Endothelial cell of umbilical vein (primary cell): ENCODE measurements around the gene PARVA. TPM values are rescaled to one million over a fixed set of nuclear protein-coding genes. Genes with fewer than 3 reads are reported as not detected.
A peak's percentile ranks its signal among the peaks of the same experiment; 100 is the strongest.
"Not testable (repeated sequence)": the region's sequence is repeated elsewhere in the genome, so short reads cannot be mapped to it uniquely, and the experiment has no call there.

Experiments
- BruUV-seq: library from RNA; stranded (reverse); fragments of 400-500 nt; replicated peaks from 2 replicates; lab custom pipeline; 2021; lab: Mats Ljungman, UMichigan
- CTCF ChIA-PET: fragments of 300-600, 350-600 bp; sonication (Branson Sonifier 250); formaldehyde crosslinking; loops from one replicate; lab custom pipeline; 2021; ENCODE audit warnings: antibody characterized with exemption, inconsistent platforms; lab: Charles Lee
- POLR2A ChIA-PET: fragments of 300-600, 350-600 bp; sonication (Branson Sonifier 250); formaldehyde crosslinking; loops from one replicate; lab custom pipeline; 2021; ENCODE audit warnings: antibody characterized with exemption, inconsistent platforms; lab: Charles Lee
- DNase-seq: peaks from one replicate; pipeline ENCODE4 v3.0.0-alpha.2; 2011; ENCODE audit warnings: low read depth, low spot score
- FAIRE-seq: peaks from 2 replicates; lab custom pipeline; 2011; peaks lifted over from hg19 to GRCh38; lab: Jason Lieb, UNC
- H2AFZ ChIP-seq: 2 replicates; pipeline ENCODE4 v1.6.0; 2012; ENCODE audit warnings: low read depth, low read length, control low read depth, inconsistent platforms
- H3K27ac ChIP-seq: 2 replicates; pipeline ENCODE4 v1.5.1; 2011; ENCODE audit warnings: low read depth, mild to moderate bottlenecking, control low read depth, low read length, moderate library complexity; ENCODE audit not compliant: insufficient read depth
- H3K27me3 ChIP-seq, 2 experiments: 2 replicates each; pipeline versions ENCODE4 v1.6.0 to v1.6.1; 2011; ENCODE audit warnings: low read length in 2 of 2, mixed read lengths in 1 of 2; ENCODE audit not compliant: control insufficient read depth in 2 of 2, insufficient read depth in 2 of 2
- H3K36me3 ChIP-seq, 2 experiments: 2 replicates in 1 of 2; 3 replicates in 1 of 2; pipeline ENCODE4 v1.5.1; 2011; ENCODE audit warnings: low read length in 2 of 2, mild to moderate bottlenecking in 1 of 2, moderate library complexity in 1 of 2; ENCODE audit not compliant: control insufficient read depth in 2 of 2, insufficient read depth in 2 of 2; ENCODE audit errors: extremely low read depth in 1 of 2
- H3K4me1 ChIP-seq: 3 replicates; pipeline ENCODE4 v1.5.1; 2011; ENCODE audit warnings: mild to moderate bottlenecking, low read length; ENCODE audit not compliant: control insufficient read depth, insufficient read depth; ENCODE audit errors: extremely low read depth
- H3K4me2 ChIP-seq: 2 replicates; pipeline ENCODE4 v1.6.1; 2011; ENCODE audit warnings: low read length, control low read depth, mixed read lengths; ENCODE audit not compliant: insufficient read depth
- H3K4me3 ChIP-seq, 3 experiments: fragments of 200-600 bp in 1 of 3; sonication (generic), shearing (Covaris generic) in 1 of 3; replicated peaks in 1 of 3; 2 replicates each; pipeline ENCODE4 v1.5.1; 2011 to 2016; ENCODE audit warnings: control low read depth in 3 of 3, low read length in 3 of 3, mild to moderate bottlenecking in 2 of 3, inconsistent platforms in 1 of 3, low read depth in 1 of 3, moderate library complexity in 1 of 3; ENCODE audit not compliant: insufficient read depth in 1 of 3
- H3K79me2 ChIP-seq: 2 replicates; pipeline ENCODE4 v1.6.0; 2012; ENCODE audit warnings: low read length, inconsistent platforms; ENCODE audit not compliant: control insufficient read depth, insufficient read depth
- H3K9ac ChIP-seq: replicated peaks from 2 replicates; pipeline ENCODE3; 2011; ENCODE audit warnings: low read length, control low read depth; ENCODE audit not compliant: insufficient read depth; ENCODE audit errors: extremely low read depth
- H3K9me1 ChIP-seq: replicated peaks from 3 replicates; pipeline ENCODE4 v1.6.0; 2011; ENCODE audit warnings: mild to moderate bottlenecking, low read length; ENCODE audit not compliant: control insufficient read depth, insufficient read depth; ENCODE audit errors: extremely low read depth
- H3K9me3 ChIP-seq: replicated peaks from 2 replicates; pipeline ENCODE4 v1.5.1; 2012; ENCODE audit warnings: low read length, inconsistent platforms; ENCODE audit not compliant: control insufficient read depth, insufficient read depth
- H4K20me1 ChIP-seq: replicated peaks from 2 replicates; pipeline ENCODE3; 2011; ENCODE audit warnings: mild to moderate bottlenecking, low read length; ENCODE audit not compliant: control insufficient read depth, insufficient read depth; ENCODE audit errors: extremely low read depth
- CTCF ChIP-seq, 2 donors: IDR thresholded peaks; 1 replicate in 1 of 2; 2 replicates in 1 of 2; pipeline ENCODE4 v1.5.1; 2011; ENCODE audit warnings: low read length in 2 of 2, mild to moderate bottlenecking in 2 of 2, moderate library complexity in 2 of 2, control low read depth in 1 of 2, inconsistent platforms in 1 of 2, low read depth in 1 of 2; ENCODE audit not compliant: insufficient read depth in 1 of 2; ENCODE audit errors: extremely low read depth in 1 of 2
- EZH2 ChIP-seq: IDR thresholded peaks from 2 replicates; pipeline ENCODE4 v1.6.1; 2012; ENCODE audit warnings: borderline replicate concordance, low read depth, mild to moderate bottlenecking, moderate library complexity, low read length, inconsistent platforms; ENCODE audit not compliant: severe bottlenecking
- FOS ChIP-seq: IDR thresholded peaks from 2 replicates; pipeline ENCODE4 v1.6.1; 2011; ENCODE audit warnings: mild to moderate bottlenecking, low read length, moderate library complexity, borderline replicate concordance; ENCODE audit not compliant: insufficient read depth
- GATA2 ChIP-seq: IDR thresholded peaks from 2 replicates; pipeline ENCODE4 v1.7.0; 2011; ENCODE audit warnings: low read depth, mild to moderate bottlenecking, moderate library complexity, mixed read lengths, low read length; ENCODE audit not compliant: insufficient read length, insufficient read depth
- JUN ChIP-seq: IDR thresholded peaks from 2 replicates; pipeline ENCODE4 v1.6.1; 2011; ENCODE audit warnings: borderline replicate concordance, low read depth; ENCODE audit not compliant: insufficient read length, insufficient read depth
- MAX ChIP-seq: IDR thresholded peaks from 2 replicates; pipeline ENCODE4 v1.6.1; 2011; ENCODE audit not compliant: insufficient read depth, insufficient read length
- MYC ChIP-seq: IDR thresholded peaks from one replicate; pipeline ENCODE4 v1.6.1; 2011; ENCODE audit warnings: mild to moderate bottlenecking, low read depth, low read length
- POLR2A ChIP-seq: IDR thresholded peaks from 2 replicates; pipeline ENCODE4 v1.6.1; 2012; ENCODE audit warnings: low read depth, mild to moderate bottlenecking, control low read depth, low read length
- POLR2AphosphoS5 ChIP-seq: IDR thresholded peaks from 2 replicates; pipeline ENCODE4 v1.6.1; 2012; ENCODE audit warnings: low read depth, mild to moderate bottlenecking, control low read depth, low read length, moderate library complexity; ENCODE audit not compliant: insufficient read depth
- dilution Hi-C: fragments of 300-500 bp; cut with MboI; formaldehyde crosslinking; loops from one replicate; pipeline ENCODE4 v1.15.0; 2019; ENCODE audit warnings: low sequenced_read_pairs; ENCODE audit not compliant: extremely low pct_ligation_motif_present
- intact Hi-C: fragments of 100-400 bp; cut with micrococcal nuclease; formaldehyde crosslinking; loops from one replicate; pipeline ENCODE4 v1.10.0; 2022
- polyA plus RNA-seq, 4 experiments: library from polyadenylated mRNA; depleted of rRNA in 3 of 4; stranded (reverse) in 3 of 4; unstranded in 1 of 4; fragments of >200 nt; gene quantifications; 2 replicates each; pipeline versions ENCODE4 v1.2.1 to v1.2.3, GENCODE V29; 2011 to 2012; ENCODE audit warnings: missing spikeins in 1 of 4
- total RNA-seq: library from RNA; stranded (reverse); gene quantifications from 2 replicates; pipeline ENCODE4 v1.2.3, GENCODE V29; 2021

The PARVA gene
- total and polyA plus RNA-seq, 2 donors (not counting 3 experiments of a cell fraction or from before 2014, with no cell fraction given): 40.6 to 104 TPM

GRCh38 chr11:12363373-12363772, 14.0 kb upstream of the PARVA start:
- H2AFZ ChIP-seq: no peak overlapping the region
- TF ChIP-seq CTCF (IDR thresholded peaks at IDR 0.05; ENCODE audit: extremely low read depth in 1 of 2, insufficient read depth in 1 of 2, low read depth in 1 of 2, low read length in 2 of 2) (no peak), GATA2 (no peak), EZH2 (no peak), MAX (no peak), JUN (no peak), POLR2A (no peak), POLR2AphosphoS5 (no peak), FOS (no peak), MYC (no peak)
- FAIRE-seq: no peak
- H3K9me3 ChIP-seq: no peaks in the 10 kb centered on the region
- no peak overlapping the region for H3K4me3 ChIP-seq
- no peaks in the 10 kb centered on the region for H3K36me3 ChIP-seq
- peaks cover 2% of the 10 kb centered on the region for H3K4me1 ChIP-seq
- H3K27me3 ChIP-seq: peaks cover 14 to 23% of the 10 kb centered on the region in 2 experiments
- intact Hi-C loops (no loop called here), dilution Hi-C loops (no loop called here)
- H3K9ac ChIP-seq: no peak overlapping the region
- no peak for DNase-seq
- no peaks in the 10 kb centered on the region for H3K9me1 ChIP-seq
- CTCF ChIA-PET: interaction anchor here (1.4 to 3.1 kb wide), 3 partner anchors 13 to 32 kb away, joined by 6 to 10 read pairs (median 7); partner anchors contain the start of gene PARVA
- no peak overlapping the region for H3K4me2 ChIP-seq
- POLR2A ChIA-PET: no interaction called here
- BruUV-seq: no TSS peak
- H3K79me2 ChIP-seq: no peaks in the 10 kb centered on the region
- no peak overlapping the region for H3K27ac ChIP-seq
- H4K20me1 ChIP-seq: no peaks in the 10 kb centered on the region

- H3K36me3 ChIP-seq, H3K4me2 ChIP-seq, H3K4me3 ChIP-seq, H3K9me3 ChIP-seq, FAIRE-seq, H4K20me1 ChIP-seq, H3K4me1 ChIP-seq, DNase-seq, H3K9me1 ChIP-seq, H3K9ac ChIP-seq, dilution Hi-C loops, BruUV-seq, H3K27ac ChIP-seq, intact Hi-C loops, H3K79me2 ChIP-seq: not testable (repeated sequence)
- peak overlapping the region; percentile 58 for H2AFZ ChIP-seq
- peaks cover 14 to 20% of the 10 kb centered on the region in 2 experiments for H3K27me3 ChIP-seq
- POLR2A ChIA-PET: interaction anchor here (1.2 kb wide), 1 partner anchor 11 kb away, joined by 5 read pairs; the partner anchor contains the start of gene PARVA
- CTCF ChIA-PET: interaction anchor here (0.9 to 2.5 kb wide), 4 partner anchors 10 to 523 kb away, joined by 3 to 10 read pairs (median 7); partner anchors contain the start of gene PARVA
Measured at GRCh38 chr11:12365965-12366575, 11.3 kb upstream of the PARVA start.
